SK-N-MC (cell line): Measurements from ENCODE around the gene ALPP.

Experiments
- EZH2 ChIP-seq: fragments of 200-600 bp; sonication (generic); IDR thresholded peaks from one replicate; pipeline ENCODE4 v1.6.1; 2017; ENCODE audit warnings: antibody characterized with exemption
- POLR2AphosphoS5 ChIP-seq: IDR thresholded peaks from 2 replicates; pipeline ENCODE4 v1.6.1; 2012; ENCODE audit warnings: mild to moderate bottlenecking, low read depth, low read length, borderline replicate concordance

GRCh38 chr2:232342635-232343565 lies 35.7 kb upstream of the ALPP start:
- TF ChIP-seq EZH2 (no peak), POLR2AphosphoS5 (0 out of 2 replicates have a peak, but pooled peaks have one; percentile 15)
